ENCODE data around the gene UTF1.

The UTF1 gene

DNA sequence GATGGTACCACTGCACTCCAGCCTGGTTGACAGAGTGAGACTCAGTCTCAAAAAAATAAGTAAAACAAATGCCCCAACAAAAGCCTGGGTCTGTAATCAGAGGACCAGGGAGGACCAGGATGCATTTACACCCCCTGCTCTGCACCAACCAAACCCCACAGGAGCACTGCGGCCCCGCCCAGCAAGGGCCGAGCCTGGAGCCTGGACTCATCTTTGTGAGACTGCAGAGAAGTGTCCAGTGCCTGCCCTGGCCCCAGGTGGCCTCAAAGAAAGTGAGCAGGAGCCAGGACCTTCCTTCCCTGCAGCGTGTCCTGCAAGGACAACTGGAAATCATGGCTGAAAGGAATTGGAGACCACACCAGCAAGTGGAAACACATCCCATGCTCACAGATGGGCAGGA lies 38.4 kb upstream of the UTF1 start:
- TF ChIP-seq, protein P1, sequence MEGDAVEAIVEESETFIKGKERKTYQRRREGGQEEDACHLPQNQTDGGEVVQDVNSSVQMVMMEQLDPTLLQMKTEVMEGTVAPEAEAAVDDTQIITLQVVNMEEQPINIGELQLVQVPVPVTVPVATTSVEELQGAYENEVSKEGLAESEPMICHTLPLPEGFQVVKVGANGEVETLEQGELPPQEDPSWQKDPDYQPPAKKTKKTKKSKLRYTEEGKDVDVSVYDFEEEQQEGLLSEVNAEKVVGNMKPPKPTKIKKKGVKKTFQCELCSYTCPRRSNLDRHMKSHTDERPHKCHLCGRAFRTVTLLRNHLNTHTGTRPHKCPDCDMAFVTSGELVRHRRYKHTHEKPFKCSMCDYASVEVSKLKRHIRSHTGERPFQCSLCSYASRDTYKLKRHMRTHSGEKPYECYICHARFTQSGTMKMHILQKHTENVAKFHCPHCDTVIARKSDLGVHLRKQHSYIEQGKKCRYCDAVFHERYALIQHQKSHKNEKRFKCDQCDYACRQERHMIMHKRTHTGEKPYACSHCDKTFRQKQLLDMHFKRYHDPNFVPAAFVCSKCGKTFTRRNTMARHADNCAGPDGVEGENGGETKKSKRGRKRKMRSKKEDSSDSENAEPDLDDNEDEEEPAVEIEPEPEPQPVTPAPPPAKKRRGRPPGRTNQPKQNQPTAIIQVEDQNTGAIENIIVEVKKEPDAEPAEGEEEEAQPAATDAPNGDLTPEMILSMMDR (conservative IDR thresholded peaks at IDR 0.05) = no peak
- no peak overlapping the region for H3K27ac ChIP-seq

GRCh38 chr10:133194151-133194550 lies 35.9 kb upstream of the UTF1 start:
- TF ChIP-seq, protein P1 (conservative IDR thresholded peaks at IDR 0.05) = no peak
- no peak overlapping the region for H3K27ac ChIP-seq

- TF ChIP-seq, protein P1 (conservative IDR thresholded peaks at IDR 0.05) = no peak
Observed at GRCh38 chr10:133195096-133195495, 34.9 kb upstream of the UTF1 start.

DNA sequence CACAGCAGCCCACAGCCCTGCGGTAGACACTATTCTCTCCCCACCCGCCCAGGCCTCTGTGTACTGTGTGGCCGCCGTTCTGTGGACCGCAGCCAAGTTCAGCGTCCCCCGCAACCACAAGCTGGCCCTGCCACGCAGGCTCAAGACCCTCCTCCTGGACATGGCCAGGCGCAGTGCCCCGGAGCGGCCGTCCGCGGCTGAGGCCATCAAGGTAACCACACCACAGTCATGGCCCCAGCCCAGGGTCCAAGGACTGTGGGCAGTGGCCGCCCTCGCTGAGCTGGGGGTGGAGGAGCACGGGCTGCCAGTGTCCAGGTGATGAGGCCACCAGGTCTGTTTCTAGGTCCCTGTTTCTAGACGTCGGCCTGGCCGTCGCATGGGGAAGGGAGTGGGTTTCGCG lies 34.4 kb upstream of the UTF1 start:
- TF ChIP-seq, protein P1 (conservative IDR thresholded peaks at IDR 0.05) = no peak
- no peak overlapping the region for H3K27ac ChIP-seq

More at GRCh38 chr10:133195096-133195495, 34.9 kb upstream of the UTF1 start:
- no peak overlapping the region for H3K27ac ChIP-seq

DNA sequence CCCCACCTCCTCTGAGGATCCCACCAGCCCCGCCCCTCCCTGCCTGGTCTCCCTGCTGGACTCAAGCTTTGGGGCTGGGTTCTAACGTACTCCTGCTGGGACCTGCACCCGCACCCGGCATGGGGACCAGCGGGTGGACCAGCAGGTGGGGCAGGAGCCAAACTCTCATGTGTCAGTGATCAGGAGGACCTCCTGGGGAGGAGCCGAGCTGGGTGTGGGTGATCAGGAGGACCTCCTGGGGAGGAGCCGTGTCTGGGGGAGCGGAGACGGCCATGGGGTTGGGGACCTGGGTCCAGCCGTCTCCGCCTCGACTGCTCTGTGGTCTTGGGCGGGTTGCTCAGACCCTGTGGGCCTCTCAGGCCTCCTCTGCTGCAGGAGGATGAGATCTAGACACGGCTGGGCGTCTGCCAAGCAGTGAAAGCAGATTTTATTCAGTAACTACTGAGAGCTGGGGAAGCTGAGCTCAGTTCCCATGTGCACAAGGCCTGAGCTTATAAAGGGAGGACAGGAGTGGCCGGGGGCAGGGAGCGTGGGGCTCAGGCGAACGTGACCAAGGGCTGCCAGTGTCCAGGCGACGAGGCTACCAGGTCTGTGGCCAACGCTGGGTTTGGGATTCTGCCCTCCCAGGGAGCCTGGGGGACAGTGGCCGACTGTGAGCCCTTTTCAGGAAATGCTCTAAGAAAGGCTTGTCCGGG lies 33.6 kb upstream of the UTF1 start:
- TF ChIP-seq, protein P1 (conservative IDR thresholded peaks at IDR 0.05) = no peak
- H3K27ac ChIP-seq = no peak overlapping the region

DNA sequence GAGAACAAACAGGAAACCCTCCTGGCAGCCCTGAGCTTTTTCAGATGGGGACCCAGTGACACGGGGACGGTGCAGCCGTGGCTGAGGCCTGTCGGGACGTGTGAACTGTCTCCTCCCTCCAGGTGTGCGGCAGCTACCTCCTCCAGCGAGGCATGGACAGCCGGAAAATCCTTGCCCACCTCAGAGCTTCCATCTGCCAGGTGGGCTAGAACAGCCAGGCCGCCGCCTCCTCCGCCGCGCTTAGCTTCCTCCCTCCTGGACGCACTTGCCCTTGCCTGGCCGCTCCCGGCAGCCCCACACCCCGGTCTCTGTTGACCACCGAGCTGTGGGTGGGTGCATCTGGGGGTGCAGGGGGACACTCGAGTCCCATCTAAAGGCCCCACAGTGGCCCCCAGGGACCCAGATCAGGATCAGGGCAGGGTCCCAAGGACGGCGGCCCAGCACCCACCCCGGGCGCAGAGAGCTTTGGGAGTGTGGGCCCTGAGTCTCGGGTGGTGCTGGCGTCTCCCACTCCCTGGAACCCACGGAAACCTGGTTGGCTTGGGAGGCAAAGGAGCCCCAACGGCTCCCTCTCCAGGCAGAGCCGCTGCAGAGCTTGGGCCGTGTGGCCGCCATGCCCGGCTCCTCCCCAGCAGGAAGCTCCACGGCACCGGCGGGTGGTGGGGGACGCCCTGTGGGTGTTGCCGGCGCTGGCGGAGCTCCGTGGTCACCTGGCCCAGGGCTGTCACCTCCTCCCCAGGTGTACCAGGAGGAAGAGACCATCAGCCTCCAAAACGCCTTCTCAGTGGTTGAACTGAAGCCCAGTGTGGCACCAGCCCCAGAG lies 32.9 kb upstream of the UTF1 start:
- no peak overlapping the region for H3K27ac ChIP-seq
- TF ChIP-seq, protein P1 (conservative IDR thresholded peaks at IDR 0.05) = no peak

GRCh38 chr10:133197786-133198185 lies 32.2 kb upstream of the UTF1 start:
- TF ChIP-seq, protein P1 (conservative IDR thresholded peaks at IDR 0.05) = no peak

More at GRCh38 chr10:133197786-133198185, 32.2 kb upstream of the UTF1 start:
- no peak overlapping the region for H3K27ac ChIP-seq

Data from VCaP (cell line).